Nephron progenitor cell (in vitro differentiated cells): ENCODE measurements around the gene MIEN1.

Source experiments
- DNase-seq: peaks from one replicate; pipeline ENCODE4 v3.0.0; 2021
- H3K27ac Mint-ChIP-seq: 2 replicates; pipeline ENCODE4 v1.8.0; 2021; ENCODE audit warnings: mild to moderate bottlenecking, moderate library complexity, mixed read lengths
- H3K27me3 Mint-ChIP-seq: 2 replicates; pipeline ENCODE4 v1.8.0; 2021; ENCODE audit warnings: mild to moderate bottlenecking, low read depth, mixed read lengths; ENCODE audit not compliant: poor library complexity
- H3K36me3 Mint-ChIP-seq: 2 replicates; pipeline ENCODE4 v1.8.0; 2021; ENCODE audit warnings: low read depth, mixed read lengths
- H3K4me1 Mint-ChIP-seq: 2 replicates; pipeline ENCODE4 v1.8.0; 2021; ENCODE audit warnings: mixed read lengths
- H3K4me3 Mint-ChIP-seq: 2 replicates; pipeline ENCODE4 v1.8.0; 2021; ENCODE audit warnings: mild to moderate bottlenecking, moderate library complexity, mixed read lengths
- H3K9me3 Mint-ChIP-seq: 2 replicates; pipeline ENCODE4 v1.8.0; 2021; ENCODE audit warnings: mild to moderate bottlenecking, moderate library complexity, mixed read lengths
- TF ChIP-seq, protein P1 (sequence below): fragments of 200-600 bp; sonication (generic); IDR thresholded peaks from 2 replicates; pipeline ENCODE4 v1.5.0; 2021; ENCODE audit warnings: antibody characterized with exemption

Gene MIEN1

DNA sequence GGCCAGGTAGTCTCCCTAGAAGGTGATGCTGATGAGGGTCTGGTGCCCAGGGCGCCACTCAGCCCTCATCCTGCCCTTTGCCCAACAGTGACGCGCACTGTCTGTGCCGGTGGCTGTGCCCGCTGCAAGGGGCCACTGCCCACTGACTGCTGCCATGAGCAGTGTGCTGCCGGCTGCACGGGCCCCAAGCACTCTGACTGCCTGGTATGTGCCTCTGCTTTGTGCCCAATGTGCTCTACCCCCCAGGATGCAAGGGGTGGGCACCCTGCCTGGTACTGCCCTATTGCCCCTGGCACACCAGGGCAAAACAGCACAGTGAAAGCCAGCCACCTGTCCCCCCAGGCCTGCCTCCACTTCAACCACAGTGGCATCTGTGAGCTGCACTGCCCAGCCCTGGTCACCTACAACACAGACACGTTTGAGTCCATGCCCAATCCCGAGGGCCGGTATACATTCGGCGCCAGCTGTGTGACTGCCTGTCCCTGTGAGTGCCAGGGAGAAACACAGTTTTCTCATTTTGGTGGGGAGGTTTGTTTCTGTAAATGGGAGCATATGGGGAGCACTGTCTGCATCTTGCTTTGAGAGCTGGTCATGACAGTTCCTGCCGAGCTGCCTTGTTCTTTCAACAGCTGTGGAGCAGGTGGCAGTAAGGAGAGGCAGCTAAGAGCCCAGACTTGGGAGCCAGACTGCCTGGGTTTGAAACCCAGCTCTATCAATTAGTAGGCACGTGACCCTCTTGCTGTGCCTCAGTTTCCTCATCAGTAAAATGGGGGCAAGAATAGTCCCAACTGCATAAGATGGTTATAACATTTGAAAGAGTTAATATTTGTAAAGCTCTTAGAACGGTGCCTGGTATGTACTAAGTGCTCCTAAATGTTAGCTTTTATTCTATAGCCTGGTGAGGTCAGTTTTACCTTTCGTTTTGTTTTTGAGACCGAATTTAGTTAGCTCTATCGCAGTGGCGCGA lies 20.1 kb downstream of the MIEN1 start:
- H3K4me3 Mint-ChIP-seq: no peak overlapping the region
- TF ChIP-seq, protein P1, sequence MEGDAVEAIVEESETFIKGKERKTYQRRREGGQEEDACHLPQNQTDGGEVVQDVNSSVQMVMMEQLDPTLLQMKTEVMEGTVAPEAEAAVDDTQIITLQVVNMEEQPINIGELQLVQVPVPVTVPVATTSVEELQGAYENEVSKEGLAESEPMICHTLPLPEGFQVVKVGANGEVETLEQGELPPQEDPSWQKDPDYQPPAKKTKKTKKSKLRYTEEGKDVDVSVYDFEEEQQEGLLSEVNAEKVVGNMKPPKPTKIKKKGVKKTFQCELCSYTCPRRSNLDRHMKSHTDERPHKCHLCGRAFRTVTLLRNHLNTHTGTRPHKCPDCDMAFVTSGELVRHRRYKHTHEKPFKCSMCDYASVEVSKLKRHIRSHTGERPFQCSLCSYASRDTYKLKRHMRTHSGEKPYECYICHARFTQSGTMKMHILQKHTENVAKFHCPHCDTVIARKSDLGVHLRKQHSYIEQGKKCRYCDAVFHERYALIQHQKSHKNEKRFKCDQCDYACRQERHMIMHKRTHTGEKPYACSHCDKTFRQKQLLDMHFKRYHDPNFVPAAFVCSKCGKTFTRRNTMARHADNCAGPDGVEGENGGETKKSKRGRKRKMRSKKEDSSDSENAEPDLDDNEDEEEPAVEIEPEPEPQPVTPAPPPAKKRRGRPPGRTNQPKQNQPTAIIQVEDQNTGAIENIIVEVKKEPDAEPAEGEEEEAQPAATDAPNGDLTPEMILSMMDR: no peak
- H3K27me3 Mint-ChIP-seq: no peaks in the 10 kb centered on the region
- no peak for DNase-seq
- peaks cover 17% of the 10 kb centered on the region for H3K36me3 Mint-ChIP-seq
- no peak overlapping the region for H3K27ac Mint-ChIP-seq
- H3K9me3 Mint-ChIP-seq: no peaks in the 10 kb centered on the region
- peaks cover 1% of the 10 kb centered on the region for H3K4me1 Mint-ChIP-seq

DNA sequence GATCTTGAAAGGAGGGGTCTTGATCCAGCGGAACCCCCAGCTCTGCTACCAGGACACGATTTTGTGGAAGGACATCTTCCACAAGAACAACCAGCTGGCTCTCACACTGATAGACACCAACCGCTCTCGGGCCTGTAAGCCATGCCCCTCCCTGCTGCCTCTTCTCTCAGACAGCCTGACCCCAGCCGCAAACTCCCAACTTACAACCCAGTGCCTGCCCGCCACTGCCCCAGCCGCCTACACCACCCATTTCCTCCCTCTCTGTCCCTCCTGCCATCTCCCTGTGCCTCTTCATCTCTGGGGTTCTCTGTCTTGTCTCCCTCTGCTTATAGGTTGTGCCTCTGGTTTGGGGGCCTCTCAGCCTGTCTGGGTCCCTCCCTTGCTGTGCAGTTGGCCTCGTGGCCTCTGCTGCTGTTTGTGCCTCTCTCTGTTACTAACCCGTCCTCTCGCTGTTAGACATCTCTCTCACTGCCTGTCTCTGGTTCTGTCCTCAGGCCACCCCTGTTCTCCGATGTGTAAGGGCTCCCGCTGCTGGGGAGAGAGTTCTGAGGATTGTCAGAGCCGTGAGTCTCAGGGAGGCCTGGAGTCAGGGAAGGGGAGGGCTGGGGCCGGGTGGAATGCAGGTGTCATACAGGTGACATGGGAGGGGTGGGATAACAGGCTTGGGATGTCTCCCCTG lies 20.9 kb downstream of the MIEN1 start:
- H3K9me3 Mint-ChIP-seq: no peaks in the 10 kb centered on the region
- DNase-seq: no peak
- no peak overlapping the region for H3K4me3 Mint-ChIP-seq
- peak overlapping the region; percentile 54 for H3K27ac Mint-ChIP-seq
- TF ChIP-seq, protein P1: no peak
- peaks cover 4% of the 10 kb centered on the region for H3K27me3 Mint-ChIP-seq
- H3K36me3 Mint-ChIP-seq: peaks cover 17% of the 10 kb centered on the region
- peaks cover 9% of the 10 kb centered on the region for H3K4me1 Mint-ChIP-seq

DNA sequence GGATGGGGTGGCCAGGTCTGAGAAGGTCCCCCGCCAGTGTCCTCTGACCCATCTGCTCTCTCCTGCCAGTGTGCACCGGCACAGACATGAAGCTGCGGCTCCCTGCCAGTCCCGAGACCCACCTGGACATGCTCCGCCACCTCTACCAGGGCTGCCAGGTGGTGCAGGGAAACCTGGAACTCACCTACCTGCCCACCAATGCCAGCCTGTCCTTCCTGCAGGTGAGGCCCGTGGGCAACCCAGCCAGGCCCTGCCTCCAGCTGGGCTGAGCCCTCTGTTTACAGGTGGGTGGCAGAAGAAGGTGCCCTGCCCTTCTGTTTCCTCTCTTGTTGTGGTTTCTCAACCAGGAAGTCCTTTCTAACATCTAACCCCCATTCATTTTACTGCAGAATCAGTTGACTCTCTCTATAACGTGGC lies 23.4 kb downstream of the MIEN1 start:
- H3K27ac Mint-ChIP-seq: no peak overlapping the region
- peaks cover 32% of the 10 kb centered on the region for H3K4me1 Mint-ChIP-seq
- TF ChIP-seq, protein P1: no peak
- H3K36me3 Mint-ChIP-seq: peaks cover 9% of the 10 kb centered on the region
- H3K9me3 Mint-ChIP-seq: no peaks in the 10 kb centered on the region
- H3K4me3 Mint-ChIP-seq: no peak overlapping the region
- peaks cover 4% of the 10 kb centered on the region for H3K27me3 Mint-ChIP-seq
- no peak for DNase-seq

DNA sequence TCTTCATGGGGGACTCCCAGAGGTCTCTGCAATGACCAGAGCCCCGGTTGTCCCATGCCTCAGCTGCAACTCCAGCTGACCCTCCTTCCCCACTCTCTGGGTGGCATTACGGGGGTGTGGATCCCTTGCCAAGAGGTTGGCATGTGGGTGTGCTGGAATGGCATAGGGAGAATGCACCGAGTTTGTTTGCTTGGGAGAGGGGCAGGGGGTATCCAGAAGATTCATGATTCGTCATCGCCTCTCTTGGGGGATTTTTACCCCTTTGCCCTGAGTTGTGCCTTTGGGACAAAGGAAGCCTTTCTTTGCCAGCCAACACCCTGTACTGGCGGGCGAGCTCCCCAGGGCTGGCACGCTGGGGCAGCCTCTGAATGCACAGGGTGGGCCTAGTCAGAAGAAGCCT lies 23.9 kb downstream of the MIEN1 start:
- DNase-seq: no peak
- Mint-ChIP-seq H3K36me3 (peaks cover 9% of the 10 kb centered on the region), H3K9me3 (no peaks in the 10 kb centered on the region), H3K4me3 (no peak overlapping the region), H3K27me3 (peaks cover 6% of the 10 kb centered on the region), H3K27ac (no peak overlapping the region), H3K4me1 (peaks cover 38% of the 10 kb centered on the region)
- TF ChIP-seq, protein P1: no peak

DNA sequence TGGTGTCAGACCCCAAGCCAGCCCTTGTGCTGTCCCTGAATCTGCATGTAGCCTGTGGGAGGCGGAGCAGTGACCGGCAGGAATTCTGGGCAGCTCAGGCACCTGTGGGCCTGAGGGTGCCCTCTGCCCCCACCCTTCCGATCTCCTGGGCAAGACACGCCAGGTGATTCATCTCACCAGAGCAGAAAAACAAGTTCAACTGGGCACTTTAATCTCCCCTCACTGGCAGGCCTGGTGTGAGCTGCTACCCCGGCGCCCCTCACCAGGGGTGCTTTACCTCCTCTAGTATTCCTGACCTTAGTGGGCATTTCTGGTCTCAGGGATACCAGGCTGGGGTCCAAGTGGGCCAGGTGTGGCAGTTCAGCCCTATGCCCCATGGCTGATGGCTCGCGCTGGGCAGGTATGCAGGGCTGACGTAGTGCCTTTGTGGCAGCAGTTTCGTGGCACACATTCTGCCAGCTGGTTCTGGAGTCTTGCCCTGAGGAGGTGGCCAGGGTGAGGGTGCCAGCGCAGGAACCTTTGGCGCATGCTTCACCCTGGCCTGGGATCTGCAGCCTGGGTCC lies 24.5 kb downstream of the MIEN1 start:
- no peaks in the 10 kb centered on the region for H3K9me3 Mint-ChIP-seq
- peaks cover 43% of the 10 kb centered on the region for H3K4me1 Mint-ChIP-seq
- TF ChIP-seq, protein P1: no peak
- peaks cover 9% of the 10 kb centered on the region for H3K36me3 Mint-ChIP-seq
- H3K4me3 Mint-ChIP-seq: no peak overlapping the region
- no peak for DNase-seq
- no peak overlapping the region for H3K27ac Mint-ChIP-seq
- peaks cover 8% of the 10 kb centered on the region for H3K27me3 Mint-ChIP-seq
